ENCODE measurements around the gene SPINT2. TPM values are rescaled to one million over a fixed set of nuclear protein-coding genes. Genes with fewer than 3 reads are reported as not detected.

Gene SPINT2
- total and polyA plus RNA-seq, 2 of the 13 experiments (the other 11 are each of a cell fraction or from before 2014, with no cell fraction given) = 0.31 to 0.77 TPM

DNA sequence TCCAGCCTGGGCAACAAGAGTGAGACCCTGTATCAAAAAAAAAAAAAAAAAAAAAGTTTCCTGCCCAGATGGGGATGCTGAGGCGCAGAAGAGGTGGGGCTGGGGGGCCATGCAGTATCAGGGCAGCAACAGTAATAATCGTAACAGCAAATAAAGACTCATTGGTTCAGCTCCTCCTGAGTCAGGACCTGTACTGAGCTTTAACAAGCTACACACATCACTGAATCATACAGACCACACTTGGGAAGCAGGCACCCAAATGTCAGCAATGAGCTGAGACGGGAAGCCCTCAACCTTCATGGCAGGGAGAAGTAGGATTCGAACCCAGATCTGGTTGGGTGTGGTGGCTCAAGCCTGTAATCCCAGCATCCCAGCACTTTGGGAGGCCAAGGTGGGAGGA lies 29.8 kb upstream of the SPINT2 start:
- Histone ChIP-seq H3K4me3 (replicated peaks in 1 of 3; ENCODE audit: insufficient read depth in 1 of 3, low read depth in 2 of 3, low read length in 3 of 3) (no peak overlapping the region), H4K20me1 (ENCODE audit: insufficient read depth, low read length) (no peaks in the 10 kb centered on the region), H3K4me2 (ENCODE audit: low read depth, low read length) (no peak overlapping the region), H3K4me1 (ENCODE audit: insufficient read depth, low read length) (no peaks in the 10 kb centered on the region), H2AFZ (ENCODE audit: low read length) (no peak overlapping the region), H3K9ac (ENCODE audit: insufficient read depth, low read depth, low read length) (no peak overlapping the region), H3K9me3 (ENCODE audit: low read length) (no peaks in the 10 kb centered on the region), H3K79me2 (ENCODE audit: insufficient read depth, low read length) (no peaks in the 10 kb centered on the region), H3K27me3 (ENCODE audit: control insufficient read depth in 1 of 2, insufficient read depth in 2 of 2, low read length in 2 of 2) (no peaks in the 10 kb centered on the region; a peak in 1 of 5 replicates), H3K36me3 (replicated peaks in 1 of 2; ENCODE audit: control insufficient read depth in 1 of 2, insufficient read depth in 2 of 2, low read length in 2 of 2) (no peaks in the 10 kb centered on the region), H3K27ac (ENCODE audit: extremely low read length, insufficient read depth, low read length) (no peak overlapping the region)
- DNase-seq (ENCODE audit: low spot score) (no peak), FAIRE-seq (no peak), ATAC-seq (no peak)
- intact Hi-C loops (cut with micrococcal nuclease; ENCODE audit: unreplicated experiment) = loop anchor here (2.0 kb wide), 1 partner anchor 100 kb away; the partner anchor contains the start of gene CATSPERG
- CTCF ChIA-PET (ENCODE audit: low intra/inter-chr PET ratio, low total read pairs) = interaction anchor here (2.0 kb wide), 1 partner anchor 100 kb away, joined by 27 read pairs; the partner anchor contains the start of gene CATSPERG
- 46% methylated on average over 4 of the region's 4 CpGs for WGBS (ENCODE audit: low lambda C conversion rate)
- BruUV-seq (replicated peaks) = no TSS peak
- no peak for TF ChIP-seq ZNF569 (CRISPR knock-in tag; IDR thresholded peaks at IDR 0.05; ENCODE audit: borderline replicate concordance)
- POLR2A ChIA-PET = interaction anchor here (0.7 kb wide), 1 partner anchor 9 kb away, joined by 7 read pairs; no protein-coding TSS in a partner anchor
- in situ Hi-C loops (cut with HindIII; ENCODE audit: extremely low pct_ligation_motif_present, low pct_unique_long_range_greater_than_20kb) = no loop called here

DNA sequence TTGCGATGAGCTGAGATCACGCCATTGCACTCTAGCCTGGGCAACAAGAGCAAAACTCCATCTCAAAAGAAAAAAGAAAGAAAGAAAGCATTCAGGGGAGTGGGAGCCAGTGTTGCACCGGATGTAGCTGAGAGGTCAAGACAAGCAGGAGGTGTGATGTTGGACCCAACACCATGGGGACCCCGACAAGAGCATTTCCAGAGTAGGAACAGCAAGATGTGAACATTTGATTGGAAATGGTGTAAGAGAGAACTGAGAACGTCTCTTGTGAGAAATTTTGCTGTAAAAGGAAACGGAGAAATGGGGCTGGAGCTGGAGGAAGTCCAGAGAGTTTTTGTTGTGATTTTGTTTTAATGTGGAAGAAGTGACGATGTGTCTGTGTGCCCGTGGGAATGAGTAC lies 24.6 kb upstream of the SPINT2 start:
- ChIA-PET POLR2A (no interaction called here), CTCF (ENCODE audit: low intra/inter-chr PET ratio, low total read pairs) (no interaction called here)
- no TSS peak for BruUV-seq (replicated peaks)
- no peak for ATAC-seq
- H4K20me1 ChIP-seq (ENCODE audit: insufficient read depth, low read length) = no peaks in the 10 kb centered on the region
- H3K36me3 ChIP-seq (replicated peaks in 1 of 2; ENCODE audit: control insufficient read depth in 1 of 2, insufficient read depth in 2 of 2, low read length in 2 of 2) = no peaks in the 10 kb centered on the region
- H3K4me1 ChIP-seq (ENCODE audit: insufficient read depth, low read length) = peaks cover 6% of the 10 kb centered on the region; the same call in 1 of the 2 replicates
- H3K79me2 ChIP-seq (ENCODE audit: insufficient read depth, low read length) = no peaks in the 10 kb centered on the region
- TF ChIP-seq JUNB (CRISPR knock-in tag; IDR thresholded peaks at IDR 0.05; ENCODE audit: borderline replicate concordance) = no peak
- TF ChIP-seq SATB2 (CRISPR knock-in tag; IDR thresholded peaks at IDR 0.05) = no peak
- no peak for TF ChIP-seq ZSCAN30 (CRISPR knock-in tag; IDR thresholded peaks at IDR 0.05)
- TF ChIP-seq, protein P1, sequence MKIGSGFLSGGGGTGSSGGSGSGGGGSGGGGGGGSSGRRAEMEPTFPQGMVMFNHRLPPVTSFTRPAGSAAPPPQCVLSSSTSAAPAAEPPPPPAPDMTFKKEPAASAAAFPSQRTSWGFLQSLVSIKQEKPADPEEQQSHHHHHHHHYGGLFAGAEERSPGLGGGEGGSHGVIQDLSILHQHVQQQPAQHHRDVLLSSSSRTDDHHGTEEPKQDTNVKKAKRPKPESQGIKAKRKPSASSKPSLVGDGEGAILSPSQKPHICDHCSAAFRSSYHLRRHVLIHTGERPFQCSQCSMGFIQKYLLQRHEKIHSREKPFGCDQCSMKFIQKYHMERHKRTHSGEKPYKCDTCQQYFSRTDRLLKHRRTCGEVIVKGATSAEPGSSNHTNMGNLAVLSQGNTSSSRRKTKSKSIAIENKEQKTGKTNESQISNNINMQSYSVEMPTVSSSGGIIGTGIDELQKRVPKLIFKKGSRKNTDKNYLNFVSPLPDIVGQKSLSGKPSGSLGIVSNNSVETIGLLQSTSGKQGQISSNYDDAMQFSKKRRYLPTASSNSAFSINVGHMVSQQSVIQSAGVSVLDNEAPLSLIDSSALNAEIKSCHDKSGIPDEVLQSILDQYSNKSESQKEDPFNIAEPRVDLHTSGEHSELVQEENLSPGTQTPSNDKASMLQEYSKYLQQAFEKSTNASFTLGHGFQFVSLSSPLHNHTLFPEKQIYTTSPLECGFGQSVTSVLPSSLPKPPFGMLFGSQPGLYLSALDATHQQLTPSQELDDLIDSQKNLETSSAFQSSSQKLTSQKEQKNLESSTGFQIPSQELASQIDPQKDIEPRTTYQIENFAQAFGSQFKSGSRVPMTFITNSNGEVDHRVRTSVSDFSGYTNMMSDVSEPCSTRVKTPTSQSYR (CRISPR knock-in tag; IDR thresholded peaks at IDR 0.05; ENCODE audit: borderline replicate concordance) = no peak
- no peak for TF ChIP-seq NFE2L1 (CRISPR knock-in tag; IDR thresholded peaks at IDR 0.05; ENCODE audit: borderline replicate concordance)
- TF ChIP-seq TRIM22 (IDR thresholded peaks at IDR 0.05) = no peak
- no peak for TF ChIP-seq ZNF615 (CRISPR knock-in tag; IDR thresholded peaks at IDR 0.05; ENCODE audit: borderline replicate concordance)
- no peak for TF ChIP-seq CEBPB (IDR thresholded peaks at IDR 0.05; ENCODE audit: borderline replicate concordance, low read depth, low read length)
- TF ChIP-seq ZNF383 (CRISPR knock-in tag; IDR thresholded peaks at IDR 0.05; ENCODE audit: borderline replicate concordance) = no peak
- TF ChIP-seq POLR2AphosphoS5 (IDR thresholded peaks at IDR 0.05; ENCODE audit: low read depth, low read length) = no peak
- TF ChIP-seq ZNF724P (CRISPR knock-in tag; IDR thresholded peaks at IDR 0.05; ENCODE audit: borderline replicate concordance) = no peak
- TF ChIP-seq ZNF589 (CRISPR knock-in tag; conservative IDR thresholded peaks at IDR 0.05) = no peak
- TF ChIP-seq SP140L (CRISPR knock-in tag; IDR thresholded peaks at IDR 0.05; ENCODE audit: borderline replicate concordance) = no peak
- TF ChIP-seq ZNF34 (CRISPR knock-in tag; IDR thresholded peaks at IDR 0.05; ENCODE audit: borderline replicate concordance) = no peak
- in situ Hi-C loops (cut with HindIII; ENCODE audit: extremely low pct_ligation_motif_present, low pct_unique_long_range_greater_than_20kb) (loop anchor here (5.0 kb wide), 1 partner anchor 92 kb away; no protein-coding TSS in a partner anchor), intact Hi-C loops (cut with micrococcal nuclease; ENCODE audit: unreplicated experiment) (no loop called here)
- no peak overlapping the region for H3K27ac ChIP-seq (ENCODE audit: extremely low read length, insufficient read depth, low read length)
- H3K4me2 ChIP-seq (ENCODE audit: low read depth, low read length) = no peak overlapping the region
- WGBS (ENCODE audit: low lambda C conversion rate) = 45% methylated on average over 8 of the region's 8 CpGs
- no peak overlapping the region for H2AFZ ChIP-seq (ENCODE audit: low read length)
- no peak overlapping the region for H3K4me3 ChIP-seq (replicated peaks in 1 of 3; ENCODE audit: insufficient read depth in 1 of 3, low read depth in 2 of 3, low read length in 3 of 3)
- H3K9ac ChIP-seq (ENCODE audit: insufficient read depth, low read depth, low read length) = no peak overlapping the region
- no peaks in the 10 kb centered on the region; a peak in 1 of 5 replicates for H3K27me3 ChIP-seq (ENCODE audit: control insufficient read depth in 1 of 2, insufficient read depth in 2 of 2, low read length in 2 of 2)
- H3K9me3 ChIP-seq (ENCODE audit: low read length) = no peaks in the 10 kb centered on the region
- DNase-seq (ENCODE audit: low spot score) = no peak
- no peak for FAIRE-seq
